ENCODE data around the gene ANKS3. TPM values are rescaled to one million over a fixed set of nuclear protein-coding genes. Genes with fewer than 3 reads are reported as not detected.

ANKS3 gene, protein sequence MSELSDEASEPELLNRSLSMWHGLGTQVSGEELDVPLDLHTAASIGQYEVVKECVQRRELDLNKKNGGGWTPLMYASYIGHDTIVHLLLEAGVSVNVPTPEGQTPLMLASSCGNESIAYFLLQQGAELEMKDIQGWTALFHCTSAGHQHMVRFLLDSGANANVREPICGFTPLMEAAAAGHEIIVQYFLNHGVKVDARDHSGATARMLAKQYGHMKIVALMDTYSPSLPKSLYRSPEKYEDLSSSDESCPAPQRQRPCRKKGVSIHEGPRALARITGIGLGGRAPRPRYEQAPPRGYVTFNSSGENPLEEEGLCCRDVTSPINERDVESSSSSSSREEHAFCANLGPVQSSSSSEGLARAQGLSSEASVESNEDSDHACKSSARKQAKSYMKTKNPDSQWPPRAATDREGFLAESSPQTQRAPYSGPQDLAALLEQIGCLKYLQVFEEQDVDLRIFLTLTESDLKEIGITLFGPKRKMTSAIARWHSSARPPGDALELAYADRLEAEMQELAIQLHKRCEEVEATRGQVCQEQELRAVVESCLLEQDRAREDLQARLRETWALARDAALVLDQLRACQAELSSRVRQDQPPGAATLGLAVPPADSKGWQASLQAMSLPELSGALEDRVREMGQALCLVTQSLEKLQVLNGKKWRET
- polyA plus RNA-seq (2013, experiment 1 of 2): 6.9 TPM
- 6.4 TPM for polyA plus RNA-seq (2013, experiment 2 of 2)

DNA sequence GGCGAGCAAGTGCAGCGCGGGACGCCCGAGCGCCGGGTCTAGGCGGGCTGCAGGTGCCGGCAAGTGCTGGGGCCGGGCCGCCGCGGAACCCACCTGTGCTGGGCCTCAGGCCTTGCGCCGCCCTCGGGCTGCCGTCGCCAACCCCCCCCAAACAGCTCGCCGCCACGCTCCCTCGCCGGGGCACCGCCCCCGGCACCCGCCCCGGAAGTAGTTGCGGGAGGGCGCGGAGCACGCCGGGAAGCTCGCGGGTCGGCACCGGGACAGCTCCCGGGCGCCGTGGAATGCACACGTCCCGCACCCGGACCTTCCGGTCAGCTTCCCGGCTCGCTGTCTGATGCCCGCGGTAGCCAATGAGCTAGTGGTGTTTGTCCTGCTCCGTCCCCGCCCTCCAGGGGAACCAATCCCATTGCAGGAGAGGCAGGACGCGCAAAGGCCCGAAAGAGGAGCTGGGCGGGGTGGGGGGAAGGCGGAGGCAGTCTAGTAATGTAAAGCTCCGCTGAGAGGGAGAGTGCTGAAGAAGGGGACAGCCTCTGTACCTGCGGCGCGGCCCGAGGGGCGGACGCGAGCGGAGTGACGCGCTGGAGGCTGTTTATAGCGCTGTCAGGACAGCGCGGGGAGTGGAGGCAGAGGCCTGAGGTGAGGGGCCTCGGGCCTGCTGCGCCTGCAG lies at the start of gene ANKS3, which contains the start of gene DNAAF8:
Gene ANKS3, minus strand, starts transcription at position 209 of the 667 bp plus-strand sequence. CDS start 4,122 bp downstream, outside the sequence.
Gene DNAAF8, plus strand, starts transcription at position 475 of the 667 bp plus-strand sequence. CDS start 1,978 bp downstream, outside the sequence.
- Histone ChIP-seq H3K4ac (ENCODE audit: low read depth in 1 of 2, low read length in 2 of 2) (peak within 1 kb of the TSS; percentile 79 to 85), H2AK5ac (ENCODE audit: low read length, severe bottlenecking) (no peak within 1 kb of the TSS), H3K27me3 (ENCODE audit: control insufficient read depth in 1 of 2, insufficient read depth in 1 of 2, low read length in 2 of 2) (peaks cover 3% of the 10 kb centered on the region in 2 experiments), H2BK12ac (ENCODE audit: low read length in 2 of 2) (peak within 1 kb of the TSS; percentile 19 to 23), H3K9ac (ENCODE audit: low read length) (peak within 1 kb of the TSS; percentile 94), H3K79me1 (replicated peaks; ENCODE audit: low read length, poor library complexity, severe bottlenecking) (peaks cover 23% of the 10 kb centered on the region), H3K23ac (ENCODE audit: low read length in 2 of 2) (peak within 1 kb of the TSS in 1 of 2 experiments; percentile 79), H2BK120ac (ENCODE audit: low read depth, low read length) (peak within 1 kb of the TSS; percentile 30), H3K14ac (ENCODE audit: low read length in 2 of 2) (peak within 1 kb of the TSS in 1 of 2 experiments; percentile 88), H4K8ac (ENCODE audit: low read length) (peak within 1 kb of the TSS; percentile 86), H2AFZ (ENCODE audit: low read depth, low read length) (peak within 1 kb of the TSS; percentile 95), H3K4me2 (ENCODE audit: low read length, poor library complexity, severe bottlenecking) (peak within 1 kb of the TSS; percentile 98), H2BK5ac (ENCODE audit: low read depth, low read length, poor library complexity, severe bottlenecking) (peak within 1 kb of the TSS; percentile 66), H3K9me3 (ENCODE audit: control insufficient read depth, low read length) (no peaks in the 10 kb centered on the region), H3K18ac (ENCODE audit: low read depth in 1 of 2, low read length in 2 of 2) (peak within 1 kb of the TSS; percentile 75 to 90), H3K36me3 (ENCODE audit: control insufficient read depth in 1 of 2, insufficient read depth in 2 of 2, low read depth in 1 of 2, low read length in 2 of 2) (peaks cover 16% of the 10 kb centered on the region in 2 experiments), H3K27ac (ENCODE audit: low read length, poor library complexity, severe bottlenecking) (peak within 1 kb of the TSS; percentile 82), H3K4me3 (ENCODE audit: insufficient read depth in 1 of 2, low read depth in 1 of 2, low read length in 2 of 2) (peak within 1 kb of the TSS; percentile 97 to 98), H4K91ac (ENCODE audit: low read length) (peak within 1 kb of the TSS; percentile 71), H3K4me1 (ENCODE audit: control insufficient read depth, insufficient read depth, low read depth, low read length) (peaks cover 4% of the 10 kb centered on the region), H2BK15ac (ENCODE audit: low read depth, poor library complexity, severe bottlenecking) (peak within 1 kb of the TSS; percentile 91)
- under 1% methylated on average over 66 of the region's 70 CpGs for WGBS
- DNase-seq: peak; percentile 99

GRCh38 chr16:4783251-4783950 lies 49.3 kb upstream of the ANKS3 start:
- no peak overlapping the region for H3K9ac ChIP-seq (ENCODE audit: low read length)
- no peak overlapping the region for H3K4me3 ChIP-seq (ENCODE audit: insufficient read depth in 1 of 2, low read depth in 1 of 2, low read length in 2 of 2)
- H3K4me1 ChIP-seq (ENCODE audit: control insufficient read depth, insufficient read depth, low read depth, low read length): peaks cover 3% of the 10 kb centered on the region
- no peak overlapping the region for H2BK120ac ChIP-seq (ENCODE audit: low read depth, low read length)
- no peak overlapping the region for H3K27ac ChIP-seq (ENCODE audit: low read length, poor library complexity, severe bottlenecking)
- H4K91ac ChIP-seq (ENCODE audit: low read length): no peak overlapping the region
- H2BK15ac ChIP-seq (ENCODE audit: low read depth, poor library complexity, severe bottlenecking): no peak overlapping the region
- no peak for DNase-seq
- no peak overlapping the region for H3K4ac ChIP-seq (ENCODE audit: low read depth in 1 of 2, low read length in 2 of 2)
- H3K79me1 ChIP-seq (replicated peaks; ENCODE audit: low read length, poor library complexity, severe bottlenecking): no peaks in the 10 kb centered on the region
- no peak overlapping the region for H3K4me2 ChIP-seq (ENCODE audit: low read length, poor library complexity, severe bottlenecking)
- no peak overlapping the region for H3K14ac ChIP-seq (ENCODE audit: low read length in 2 of 2)
- H3K9me3 ChIP-seq (ENCODE audit: control insufficient read depth, low read length): no peaks in the 10 kb centered on the region
- no peaks in the 10 kb centered on the region for H3K36me3 ChIP-seq (ENCODE audit: control insufficient read depth in 1 of 2, insufficient read depth in 2 of 2, low read depth in 1 of 2, low read length in 2 of 2)
- no peak overlapping the region for H2AK5ac ChIP-seq (ENCODE audit: low read length, severe bottlenecking)
- H4K8ac ChIP-seq (ENCODE audit: low read length): no peak overlapping the region
- 92% methylated on average over 25 of the region's 25 CpGs for WGBS
- H2AFZ ChIP-seq (ENCODE audit: low read depth, low read length): no peak overlapping the region
- no peak overlapping the region for H2BK12ac ChIP-seq (ENCODE audit: low read length in 2 of 2)
- no peak overlapping the region for H2BK5ac ChIP-seq (ENCODE audit: low read depth, low read length, poor library complexity, severe bottlenecking)
- no peak overlapping the region for H3K18ac ChIP-seq (ENCODE audit: low read depth in 1 of 2, low read length in 2 of 2)
- no peak overlapping the region for H3K23ac ChIP-seq (ENCODE audit: low read length in 2 of 2)
- H3K27me3 ChIP-seq (ENCODE audit: control insufficient read depth in 1 of 2, insufficient read depth in 1 of 2, low read length in 2 of 2): peaks cover 0 to 12% of the 10 kb centered on the region in 2 experiments

GRCh38 chr16:4780235-4780634 lies 46.2 kb upstream of the ANKS3 start:
- no peak for DNase-seq
- Histone ChIP-seq H4K8ac (ENCODE audit: low read length) (no peak overlapping the region), H2AFZ (ENCODE audit: low read depth, low read length) (no peak overlapping the region), H3K9ac (ENCODE audit: low read length) (no peak overlapping the region), H3K27ac (ENCODE audit: low read length, poor library complexity, severe bottlenecking) (no peak overlapping the region), H3K4ac (ENCODE audit: low read depth in 1 of 2, low read length in 2 of 2) (no peak overlapping the region), H2BK15ac (ENCODE audit: low read depth, poor library complexity, severe bottlenecking) (no peak overlapping the region), H3K36me3 (ENCODE audit: control insufficient read depth in 1 of 2, insufficient read depth in 2 of 2, low read depth in 1 of 2, low read length in 2 of 2) (no peaks in the 10 kb centered on the region), H3K79me1 (replicated peaks; ENCODE audit: low read length, poor library complexity, severe bottlenecking) (no peaks in the 10 kb centered on the region), H3K27me3 (ENCODE audit: control insufficient read depth in 1 of 2, insufficient read depth in 1 of 2, low read length in 2 of 2) (peaks cover 0 to 5% of the 10 kb centered on the region in 2 experiments), H3K4me3 (ENCODE audit: insufficient read depth in 1 of 2, low read depth in 1 of 2, low read length in 2 of 2) (no peak overlapping the region), H2BK5ac (ENCODE audit: low read depth, low read length, poor library complexity, severe bottlenecking) (no peak overlapping the region), H2BK12ac (ENCODE audit: low read length in 2 of 2) (no peak overlapping the region), H3K18ac (ENCODE audit: low read depth in 1 of 2, low read length in 2 of 2) (no peak overlapping the region), H2BK120ac (ENCODE audit: low read depth, low read length) (no peak overlapping the region), H3K23ac (ENCODE audit: low read length in 2 of 2) (no peak overlapping the region), H3K4me2 (ENCODE audit: low read length, poor library complexity, severe bottlenecking) (no peak overlapping the region), H3K4me1 (ENCODE audit: control insufficient read depth, insufficient read depth, low read depth, low read length) (no peaks in the 10 kb centered on the region), H3K9me3 (ENCODE audit: control insufficient read depth, low read length) (no peaks in the 10 kb centered on the region), H3K14ac (ENCODE audit: low read length in 2 of 2) (no peak overlapping the region), H2AK5ac (ENCODE audit: low read length, severe bottlenecking) (no peak overlapping the region), H4K91ac (ENCODE audit: low read length) (no peak overlapping the region)
- WGBS: 72% methylated on average over 4 of the region's 4 CpGs

Data from mesenchymal stem cell (in vitro differentiated cells and primary cell).